Ascending aorta (tissue), 2 donors: ENCODE results near the gene ZNF532. TPM values are rescaled to one million over a fixed set of nuclear protein-coding genes. Genes with fewer than 3 reads are reported as not detected.

Experiments used
- DNase-seq, 2 donors: peaks; one replicate each; pipeline ENCODE4 v3.0.0-alpha.2; 2019; ENCODE audit warnings: low spot score in 2 of 2
- H3K27ac ChIP-seq, 2 donors: fragments of 200-600 bp; sonication (generic); one replicate each; pipeline ENCODE4 v1.5.1; 2016 to 2017; ENCODE audit warnings: mild to moderate bottlenecking in 1 of 2
- H3K27me3 ChIP-seq: fragments of 200-600 bp; sonication (generic); one replicate; pipeline ENCODE4 v1.5.1; 2017
- H3K36me3 ChIP-seq, 2 donors: fragments of 200-600 bp; sonication (generic); one replicate each; pipeline ENCODE4 v1.5.1; 2016
- H3K4me1 ChIP-seq, 2 donors: fragments of 200-600 bp; sonication (generic); one replicate each; pipeline ENCODE4 v1.5.1; 2016 to 2017; ENCODE audit warnings: mild to moderate bottlenecking in 1 of 2
- H3K4me3 ChIP-seq, 2 donors: fragments of 200-600 bp; sonication (generic); one replicate each; pipeline ENCODE4 v1.5.1; 2016 to 2017; ENCODE audit warnings: mild to moderate bottlenecking in 1 of 2
- H3K9me3 ChIP-seq, 2 donors: fragments of 200-600 bp; sonication (generic); one replicate each; pipeline ENCODE4 v1.5.1; 2016
- intact Hi-C: fragments of 100-400 bp; cut with DNase I; formaldehyde crosslinking; loops from one replicate; pipeline ENCODE4 v1.15.1; 2023
- total RNA-seq: library from RNA; depleted of rRNA; stranded (reverse); fragments of >200 nt; gene quantifications from one replicate; pipeline ENCODE4 v1.1.0, GENCODE V29; 2016
- TF ChIP-seq, protein P1 (sequence below), 3 experiments: fragments of 200-600 bp in 2 of 3; fragments of 450-650 bp in 1 of 3; sonication (generic) in 2 of 3; IDR thresholded peaks; one replicate each; pipeline ENCODE4 v1.5.1; 2016 to 2019; ENCODE audit warnings: antibody characterized with exemption in 3 of 3, mild to moderate bottlenecking in 1 of 3, moderate library complexity in 1 of 3

The ZNF532 gene
- total RNA-seq, 1 donor from 2014 or later = 161 TPM

DNA sequence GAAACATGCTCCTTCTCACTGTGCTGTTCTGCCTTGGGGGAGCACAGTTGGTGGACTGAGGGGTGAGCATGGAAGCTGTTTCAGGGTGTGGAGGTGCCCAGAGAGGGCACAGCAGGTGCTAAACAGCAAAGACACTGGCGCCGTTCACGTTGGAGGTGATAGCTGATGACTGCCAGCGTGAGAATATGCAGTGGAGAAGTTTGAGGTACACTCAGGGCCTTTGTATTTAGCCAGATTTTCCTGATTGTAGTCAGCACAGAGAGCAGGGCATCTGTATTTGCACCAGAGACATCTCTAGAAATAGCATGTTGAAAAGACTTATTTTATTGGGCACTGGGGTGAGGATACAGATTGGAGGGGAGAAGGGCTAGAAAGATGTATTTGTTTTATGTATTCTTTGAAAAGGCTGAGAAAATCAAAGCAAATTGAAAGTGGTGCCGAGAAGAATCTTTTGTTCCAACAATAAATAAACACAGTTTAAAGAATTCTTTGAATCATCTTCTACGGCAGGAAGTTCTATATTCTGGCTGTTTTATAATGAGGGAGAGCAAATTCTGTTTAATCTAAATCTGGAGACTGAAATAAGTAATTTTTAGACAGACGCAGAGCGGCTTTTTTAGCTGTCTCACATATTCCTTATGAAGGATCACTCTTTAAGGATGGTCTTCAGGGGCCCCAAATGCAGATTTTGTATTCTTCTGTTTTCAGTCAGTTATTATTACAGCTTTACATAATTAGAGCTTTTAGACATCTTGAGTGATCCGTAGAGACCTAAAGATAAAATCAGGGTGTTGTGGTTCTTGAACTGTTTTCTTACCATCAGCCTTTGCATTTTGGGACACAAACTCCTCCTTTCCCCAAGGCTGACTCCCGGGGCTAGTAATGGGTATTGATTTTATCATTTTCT, 7.1 kb downstream of the ZNF532 start:
- Histone ChIP-seq H3K9me3 (no peaks in the 10 kb centered on the region), H3K27ac (peak overlapping the region; percentile 68 to 74), H3K4me1 (peaks cover 6 to 38% of the 10 kb centered on the region in 2 donors), H3K27me3 (no peaks in the 10 kb centered on the region), H3K4me3 (no peak overlapping the region), H3K36me3 (peaks cover 10 to 17% of the 10 kb centered on the region in 2 donors)
- no peak for DNase-seq
- TF ChIP-seq, protein P1, sequence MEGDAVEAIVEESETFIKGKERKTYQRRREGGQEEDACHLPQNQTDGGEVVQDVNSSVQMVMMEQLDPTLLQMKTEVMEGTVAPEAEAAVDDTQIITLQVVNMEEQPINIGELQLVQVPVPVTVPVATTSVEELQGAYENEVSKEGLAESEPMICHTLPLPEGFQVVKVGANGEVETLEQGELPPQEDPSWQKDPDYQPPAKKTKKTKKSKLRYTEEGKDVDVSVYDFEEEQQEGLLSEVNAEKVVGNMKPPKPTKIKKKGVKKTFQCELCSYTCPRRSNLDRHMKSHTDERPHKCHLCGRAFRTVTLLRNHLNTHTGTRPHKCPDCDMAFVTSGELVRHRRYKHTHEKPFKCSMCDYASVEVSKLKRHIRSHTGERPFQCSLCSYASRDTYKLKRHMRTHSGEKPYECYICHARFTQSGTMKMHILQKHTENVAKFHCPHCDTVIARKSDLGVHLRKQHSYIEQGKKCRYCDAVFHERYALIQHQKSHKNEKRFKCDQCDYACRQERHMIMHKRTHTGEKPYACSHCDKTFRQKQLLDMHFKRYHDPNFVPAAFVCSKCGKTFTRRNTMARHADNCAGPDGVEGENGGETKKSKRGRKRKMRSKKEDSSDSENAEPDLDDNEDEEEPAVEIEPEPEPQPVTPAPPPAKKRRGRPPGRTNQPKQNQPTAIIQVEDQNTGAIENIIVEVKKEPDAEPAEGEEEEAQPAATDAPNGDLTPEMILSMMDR (IDR thresholded peaks at IDR 0.05) = no peak
- intact Hi-C loops = no loop called here

DNA sequence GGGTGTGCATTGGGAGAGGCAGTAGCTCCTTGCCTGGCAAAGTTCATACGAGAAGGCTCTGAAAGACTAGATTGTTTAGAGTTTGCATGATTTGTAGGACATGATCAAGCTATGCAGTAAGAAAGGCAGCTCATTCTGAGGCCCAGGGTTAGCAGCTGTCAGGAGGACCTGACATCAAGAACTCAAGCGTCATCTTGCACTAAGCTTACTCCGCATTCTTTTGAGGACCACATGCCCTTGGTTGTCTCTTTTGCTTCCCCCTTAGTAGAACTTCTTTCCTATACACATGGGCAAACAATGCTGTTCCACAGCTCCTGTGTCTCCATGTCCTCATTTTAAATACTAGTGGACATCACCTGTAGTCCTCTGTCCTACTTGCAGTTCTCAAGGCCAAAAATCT, 14.0 kb downstream of the ZNF532 start:
- DNase-seq = no peak
- H3K36me3 ChIP-seq = peaks cover 7 to 13% of the 10 kb centered on the region in 2 donors
- intact Hi-C loops = no loop called here
- H3K27ac ChIP-seq = peak overlapping the region; percentile 72 to 77
- no peaks in the 10 kb centered on the region for H3K9me3 ChIP-seq
- H3K27me3 ChIP-seq = no peaks in the 10 kb centered on the region
- TF ChIP-seq, protein P1 (IDR thresholded peaks at IDR 0.05) = no peak
- H3K4me3 ChIP-seq = no peak overlapping the region
- H3K4me1 ChIP-seq = peaks cover 12 to 49% of the 10 kb centered on the region in 2 donors

DNA sequence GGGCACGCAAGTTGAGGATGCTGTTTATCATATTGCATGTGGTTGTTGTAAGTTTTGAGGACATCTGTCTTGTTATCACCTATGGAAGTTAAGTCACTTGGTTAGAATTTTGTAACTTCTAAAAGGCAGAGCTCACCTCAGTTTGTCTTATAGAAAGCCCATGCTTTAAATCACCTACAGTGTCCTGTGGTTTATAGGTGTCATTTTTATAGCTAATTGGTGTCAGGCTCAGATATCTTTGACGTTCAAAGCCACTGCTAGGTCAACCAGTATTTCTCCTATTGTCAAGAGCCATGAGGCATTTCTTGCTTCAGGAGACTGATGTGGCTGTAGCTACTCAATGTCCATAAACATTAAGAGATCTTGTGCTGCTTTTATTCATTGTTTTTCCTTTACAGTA, 16.8 kb downstream of the ZNF532 start:
- Histone ChIP-seq H3K4me3 (peak overlapping the region in 1 of 2 donors; percentile 9), H3K27me3 (no peaks in the 10 kb centered on the region), H3K4me1 (peaks cover 12 to 51% of the 10 kb centered on the region in 2 donors), H3K27ac (peak overlapping the region; percentile 72 to 77), H3K36me3 (peaks cover 11 to 13% of the 10 kb centered on the region in 2 donors), H3K9me3 (no peaks in the 10 kb centered on the region)
- TF ChIP-seq, protein P1 (IDR thresholded peaks at IDR 0.05) = no peak
- no peak for DNase-seq
- intact Hi-C loops = no loop called here

DNA sequence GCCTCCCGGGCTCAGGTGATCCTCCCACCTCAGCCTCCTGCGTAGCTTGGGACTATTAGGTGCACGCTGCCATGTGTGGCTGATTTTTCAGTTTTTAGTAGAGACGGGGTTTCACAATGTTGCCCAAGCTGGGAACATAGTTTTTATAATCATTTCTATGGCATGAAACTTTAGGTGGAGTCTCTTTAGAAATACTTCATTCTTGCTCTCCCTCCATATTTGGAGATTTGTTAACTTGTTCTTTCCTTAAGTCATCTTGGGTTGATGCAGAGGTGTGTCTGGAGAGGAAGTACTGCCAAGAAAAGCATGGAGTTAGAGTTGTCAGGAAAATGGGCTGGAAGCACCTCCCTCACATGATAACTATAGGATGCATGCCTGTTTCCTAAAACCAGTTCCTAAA, 17.4 kb downstream of the ZNF532 start:
- TF ChIP-seq, protein P1 (IDR thresholded peaks at IDR 0.05) = no peak
- intact Hi-C loops = loop anchor here (2.0 kb wide), 3 partner anchors 15 to 109 kb away; no protein-coding TSS in a partner anchor
- Histone ChIP-seq H3K4me1 (peaks cover 16 to 53% of the 10 kb centered on the region in 2 donors), H3K4me3 (no peak overlapping the region), H3K27ac (peak overlapping the region; percentile 72 to 77), H3K9me3 (no peaks in the 10 kb centered on the region), H3K27me3 (no peaks in the 10 kb centered on the region), H3K36me3 (peaks cover 10 to 11% of the 10 kb centered on the region in 2 donors)
- no peak for DNase-seq

DNA sequence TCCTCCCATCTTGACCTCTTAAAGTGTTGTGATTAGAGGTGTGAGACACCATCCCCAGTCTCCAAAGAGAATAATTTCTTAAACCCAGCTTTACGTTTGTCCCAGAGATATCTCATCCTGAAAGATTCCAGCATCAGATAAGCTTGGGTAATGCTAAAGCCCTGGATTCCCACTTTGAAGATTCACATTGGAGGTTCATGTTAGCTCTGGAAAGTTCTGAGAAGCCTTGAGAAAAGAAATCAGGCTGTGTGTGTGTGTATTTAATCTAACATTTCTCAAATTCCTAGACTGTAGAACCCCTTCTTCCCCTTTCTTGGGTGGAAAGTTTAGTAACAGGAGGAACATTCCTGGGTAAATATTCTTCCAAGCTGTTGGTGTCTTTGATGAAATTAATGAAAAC, 18.0 kb downstream of the ZNF532 start:
- TF ChIP-seq, protein P1 (IDR thresholded peaks at IDR 0.05) = no peak
- H3K4me1 ChIP-seq = peaks cover 20 to 53% of the 10 kb centered on the region in 2 donors
- no peaks in the 10 kb centered on the region for H3K9me3 ChIP-seq
- intact Hi-C loops = loop anchor here (2.0 kb wide), 3 partner anchors 16 to 108 kb away; no protein-coding TSS in a partner anchor
- peaks cover 10 to 11% of the 10 kb centered on the region in 2 donors for H3K36me3 ChIP-seq
- peak overlapping the region; percentile 72 to 77 for H3K27ac ChIP-seq
- H3K4me3 ChIP-seq = no peak overlapping the region
- no peak for DNase-seq
- no peaks in the 10 kb centered on the region for H3K27me3 ChIP-seq
